HepG2 (cell line): ENCODE measurements around the gene HID1. TPM values are rescaled to one million over a fixed set of nuclear protein-coding genes. Genes with fewer than 3 reads are reported as not detected.
A peak's percentile ranks its signal among the peaks of the same experiment; 100 is the strongest.

ENCODE experiments used
- FOXA3 ChIP-seq: IDR thresholded peaks from 2 replicates; pipeline ENCODE4 v1.6.1; 2016; ENCODE audit warnings: missing genetic modification reagents, missing compliant biosample characterization
- PTBP1 ChIP-seq: fragments of 200-400 bp; formaldehyde crosslinking; IDR thresholded peaks from 2 replicates; pipeline ENCODE4 v1.6.1; 2018; ENCODE audit warnings: low read length, low read depth; ENCODE audit not compliant: poor library complexity, severe bottlenecking
- RERE ChIP-seq: IDR thresholded peaks from 2 replicates; pipeline ENCODE4 v1.6.1; 2016; ENCODE audit warnings: low read depth, missing genetic modification reagents, missing compliant biosample characterization
- ZNF468 ChIP-seq: sonication (generic); formaldehyde crosslinking; IDR thresholded peaks from 2 replicates; pipeline ENCODE4 v1.8.0; 2022; ENCODE audit warnings: mild to moderate bottlenecking, moderate library complexity, missing genetic modification reagents
- ZNF570 ChIP-seq: sonication (generic); formaldehyde crosslinking; IDR thresholded peaks from 2 replicates; pipeline ENCODE4 v1.4.0; 2020; ENCODE audit warnings: mild to moderate bottlenecking, missing genetic modification reagents, borderline replicate concordance
- ZNF614 ChIP-seq: IDR thresholded peaks from 2 replicates; pipeline ENCODE4 v1.6.1; 2018; ENCODE audit warnings: missing biosample characterization, missing genetic modification reagents, inconsistent platforms, borderline replicate concordance
- ZNF670 ChIP-seq: sonication (generic); formaldehyde crosslinking; IDR thresholded peaks from 2 replicates; pipeline ENCODE4 v1.8.0; 2022; ENCODE audit warnings: mild to moderate bottlenecking, missing genetic modification reagents, borderline replicate concordance
- ZNF678 ChIP-seq: sonication (generic); formaldehyde crosslinking; IDR thresholded peaks from 2 replicates; pipeline ENCODE4 v1.4.0; 2020; ENCODE audit warnings: mild to moderate bottlenecking, missing genetic modification reagents
- ZNF879 ChIP-seq: sonication (generic); formaldehyde crosslinking; IDR thresholded peaks from 2 replicates; pipeline ENCODE4 v1.8.1; 2023; ENCODE audit warnings: missing genetic modification reagents
- polyA plus RNA-seq, 8 experiments: library from polyadenylated mRNA; depleted of rRNA in 3 of 8; stranded (reverse) in 7 of 8; unstranded in 1 of 8; fragments of >200 nt; fragmentation: Illumina TruSeq in 4 of 8; extraction: Trizol in 4 of 8; gene quantifications; 2 replicates each; pipeline versions ENCODE4 v1.2.1 to v1.2.3, GENCODE V29; 2011 to 2016; ENCODE audit warnings: low read depth in 4 of 8, missing spikeins in 1 of 8, mixed read lengths in 1 of 8; ENCODE audit not compliant: insufficient read depth in 1 of 8
- total RNA-seq, 5 experiments: library from RNA; depleted of rRNA; stranded (reverse); fragments of >200 nt; fragmentation: Illumina TruSeq; extraction: Trizol; gene quantifications; 2 replicates each; pipeline ENCODE4 v1.2.3, GENCODE V29; 2016; ENCODE audit warnings: low read depth in 1 of 5
- TF ChIP-seq, protein P1 (sequence below), 2 experiments: fragments of 450-650 bp in 1 of 2; sonication (generic) in 1 of 2; formaldehyde crosslinking in 1 of 2; IDR thresholded peaks; 2 replicates each; pipeline versions ENCODE4 v1.6.1 to v1.8.0; 2016 to 2022; ENCODE audit warnings: antibody characterized with exemption in 1 of 2, mild to moderate bottlenecking in 1 of 2, missing genetic modification reagents in 1 of 2
- TF ChIP-seq, protein P2 (sequence below): sonication (generic); formaldehyde crosslinking; IDR thresholded peaks from 2 replicates; pipeline ENCODE4 v1.8.0; 2022; ENCODE audit warnings: missing genetic modification reagents, low read depth, mild to moderate bottlenecking, borderline replicate concordance

HID1 gene
- total and polyA plus RNA-seq, 2 of the 13 experiments (the other 11 are each of a cell fraction or from before 2014, with no cell fraction given): 2.1 to 10.6 TPM

DNA sequence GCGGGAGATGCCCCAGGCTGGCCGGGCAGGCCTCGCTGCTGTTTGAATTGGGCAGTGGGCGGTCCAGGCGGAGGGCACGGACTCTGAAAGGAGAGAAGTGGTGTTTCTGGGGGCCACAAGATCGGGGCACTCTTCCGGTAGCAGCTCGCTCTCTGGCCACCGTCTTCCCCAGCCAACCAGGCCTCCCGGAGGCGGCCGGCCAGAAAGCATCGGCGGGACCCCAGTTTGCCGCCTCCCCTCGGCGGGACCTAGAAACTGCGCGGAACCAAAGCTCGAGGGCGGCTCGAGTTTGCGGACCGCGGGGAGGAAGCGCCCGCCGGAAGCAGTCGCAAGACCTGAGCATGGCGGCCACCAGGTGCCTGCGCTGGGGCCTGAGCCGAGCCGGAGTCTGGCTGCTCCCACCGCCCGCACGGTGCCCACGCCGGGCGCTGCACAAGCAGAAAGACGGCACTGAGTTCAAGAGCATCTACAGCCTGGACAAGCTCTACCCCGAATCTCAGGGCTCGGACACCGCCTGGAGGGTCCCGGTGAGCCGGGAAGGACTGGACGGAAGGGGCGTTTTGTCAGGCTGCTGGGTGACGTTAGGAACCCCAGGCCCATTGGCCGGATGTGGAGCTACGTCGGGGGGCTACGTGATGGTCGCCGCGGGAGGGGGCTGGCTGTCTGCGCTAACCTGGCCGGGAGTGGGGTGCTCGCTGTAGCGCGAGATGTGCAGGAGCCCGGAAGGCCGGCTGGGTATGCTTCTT is 40.0 kb upstream of the HID1 start, which contains the start of gene MRPL58 (continued):
- TF ChIP-seq, protein P1, sequence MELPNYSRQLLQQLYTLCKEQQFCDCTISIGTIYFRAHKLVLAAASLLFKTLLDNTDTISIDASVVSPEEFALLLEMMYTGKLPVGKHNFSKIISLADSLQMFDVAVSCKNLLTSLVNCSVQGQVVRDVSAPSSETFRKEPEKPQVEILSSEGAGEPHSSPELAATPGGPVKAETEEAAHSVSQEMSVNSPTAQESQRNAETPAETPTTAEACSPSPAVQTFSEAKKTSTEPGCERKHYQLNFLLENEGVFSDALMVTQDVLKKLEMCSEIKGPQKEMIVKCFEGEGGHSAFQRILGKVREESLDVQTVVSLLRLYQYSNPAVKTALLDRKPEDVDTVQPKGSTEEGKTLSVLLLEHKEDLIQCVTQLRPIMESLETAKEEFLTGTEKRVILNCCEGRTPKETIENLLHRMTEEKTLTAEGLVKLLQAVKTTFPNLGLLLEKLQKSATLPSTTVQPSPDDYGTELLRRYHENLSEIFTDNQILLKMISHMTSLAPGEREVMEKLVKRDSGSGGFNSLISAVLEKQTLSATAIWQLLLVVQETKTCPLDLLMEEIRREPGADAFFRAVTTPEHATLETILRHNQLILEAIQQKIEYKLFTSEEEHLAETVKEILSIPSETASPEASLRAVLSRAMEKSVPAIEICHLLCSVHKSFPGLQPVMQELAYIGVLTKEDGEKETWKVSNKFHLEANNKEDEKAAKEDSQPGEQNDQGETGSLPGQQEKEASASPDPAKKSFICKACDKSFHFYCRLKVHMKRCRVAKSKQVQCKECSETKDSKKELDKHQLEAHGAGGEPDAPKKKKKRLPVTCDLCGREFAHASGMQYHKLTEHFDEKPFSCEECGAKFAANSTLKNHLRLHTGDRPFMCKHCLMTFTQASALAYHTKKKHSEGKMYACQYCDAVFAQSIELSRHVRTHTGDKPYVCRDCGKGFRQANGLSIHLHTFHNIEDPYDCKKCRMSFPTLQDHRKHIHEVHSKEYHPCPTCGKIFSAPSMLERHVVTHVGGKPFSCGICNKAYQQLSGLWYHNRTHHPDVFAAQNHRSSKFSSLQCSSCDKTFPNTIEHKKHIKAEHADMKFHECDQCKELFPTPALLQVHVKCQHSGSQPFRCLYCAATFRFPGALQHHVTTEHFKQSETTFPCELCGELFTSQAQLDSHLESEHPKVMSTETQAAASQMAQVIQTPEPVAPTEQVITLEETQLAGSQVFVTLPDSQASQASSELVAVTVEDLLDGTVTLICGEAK (IDR thresholded peaks at IDR 0.05): peak; percentile 89
- TF ChIP-seq, protein P1 (CRISPR knock-in tag; IDR thresholded peaks at IDR 0.05): peak; percentile 92
- TF ChIP-seq FOXA3 (CRISPR knock-in tag): peak; percentile 69
- TF ChIP-seq ZNF614 (CRISPR knock-in tag): peak; percentile 95
- no peak for TF ChIP-seq ZNF570 (CRISPR knock-in tag)
- TF ChIP-seq ZNF670 (CRISPR knock-in tag): peak; percentile 96
- TF ChIP-seq ZNF468 (CRISPR knock-in tag): 0 out of 2 replicates have a peak, but pooled peaks have one; percentile 96
- peak; percentile 91; the same call in 1 of the 2 replicates for TF ChIP-seq ZNF879 (CRISPR knock-in tag)
- peak; percentile 96 for TF ChIP-seq PTBP1
- TF ChIP-seq, protein P2, sequence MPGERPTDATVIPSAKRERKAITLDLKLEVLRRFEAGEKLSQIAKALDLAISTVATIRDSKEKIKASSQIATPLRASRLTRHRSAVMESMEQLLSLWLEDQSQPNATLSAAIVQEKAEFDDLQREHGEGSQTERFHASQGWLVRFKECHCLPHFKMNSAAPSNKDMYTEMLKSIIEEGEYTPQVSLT: no peak
- peak; percentile 51; the same call in 1 of the 2 replicates for TF ChIP-seq RERE (CRISPR knock-in tag)
- TF ChIP-seq ZNF678 (CRISPR knock-in tag): peak; percentile 92; the same call in 1 of the 2 replicates
